Effector memory CD8-positive, alpha-beta T cell (primary cell): ENCODE data around the gene NCOA6.

Source experiments
- ATAC-seq: fragments of 150-1000 bp; cut with Tn5 transposase; replicated peaks from 2 replicates; pipeline ENCODE4 v1.10.0; 2021; ENCODE audit warnings: mild to moderate bottlenecking, moderate library complexity
- DNase-seq, 3 experiments: peaks; one replicate each; pipeline ENCODE4 v3.0.0; 2021
- H3K27ac Mint-ChIP-seq, 2 donors: one replicate each; pipeline ENCODE4 v1.8.0; 2022; ENCODE audit warnings: mild to moderate bottlenecking in 2 of 2, mixed read lengths in 2 of 2, moderate library complexity in 2 of 2
- H3K27me3 Mint-ChIP-seq, 2 donors: one replicate each; pipeline ENCODE4 v1.8.0; 2022; ENCODE audit warnings: mixed read lengths in 2 of 2
- H3K36me3 Mint-ChIP-seq: one replicate; pipeline ENCODE4 v1.8.0; 2022; ENCODE audit warnings: mild to moderate bottlenecking, moderate library complexity, mixed read lengths; ENCODE audit not compliant: insufficient read depth
- H3K4me1 Mint-ChIP-seq, 2 donors: one replicate each; pipeline ENCODE4 v1.8.0; 2022; ENCODE audit warnings: low read depth in 2 of 2, mixed read lengths in 2 of 2
- H3K4me3 Mint-ChIP-seq, 2 donors: one replicate each; pipeline ENCODE4 v1.8.0; 2022; ENCODE audit warnings: mild to moderate bottlenecking in 2 of 2, mixed read lengths in 2 of 2, moderate library complexity in 2 of 2
- H3K9me3 Mint-ChIP-seq, 2 donors: one replicate each; pipeline ENCODE4 v1.8.0; 2022; ENCODE audit warnings: mixed read lengths in 2 of 2

NCOA6 gene

GRCh38 chr20:34708621-34709043, 116.8 kb downstream of the NCOA6 start:
- no peaks in the 10 kb centered on the region for H3K9me3 Mint-ChIP-seq
- DNase-seq (peak; percentile 35 to 48 (median 38)), ATAC-seq (no peak)
- peaks cover 20 to 21% of the 10 kb centered on the region in 2 donors for H3K4me1 Mint-ChIP-seq
- peaks cover 96% of the 10 kb centered on the region for H3K36me3 Mint-ChIP-seq
- peak overlapping the region; percentile 51 to 88 for H3K27ac Mint-ChIP-seq
- H3K4me3 Mint-ChIP-seq = peak overlapping the region; percentile 74 to 86
- H3K27me3 Mint-ChIP-seq = no peaks in the 10 kb centered on the region

- Mint-ChIP-seq H3K27me3 (no peaks in the 10 kb centered on the region), H3K9me3 (no peaks in the 10 kb centered on the region), H3K4me1 (peaks cover 27 to 29% of the 10 kb centered on the region in 2 donors), H3K36me3 (peaks cover 94% of the 10 kb centered on the region), H3K27ac (peak overlapping the region in 1 of 2 donors; percentile 100), H3K4me3 (no peak overlapping the region)
- ATAC-seq = no peak
- no peak for DNase-seq
These were observed 118.3 kb downstream of the NCOA6 start for GRCh38 chr20:34706912-34707784.

- H3K9me3 Mint-ChIP-seq = no peaks in the 10 kb centered on the region
- no peak for ATAC-seq
- H3K27ac Mint-ChIP-seq = peak overlapping the region; percentile 96 to 100
- H3K4me3 Mint-ChIP-seq = peak overlapping the region in 1 of 2 donors; percentile 99
- peaks cover 87% of the 10 kb centered on the region for H3K36me3 Mint-ChIP-seq
- H3K4me1 Mint-ChIP-seq = peaks cover 29 to 31% of the 10 kb centered on the region in 2 donors
- H3K27me3 Mint-ChIP-seq = no peaks in the 10 kb centered on the region
- DNase-seq = no peak
These were observed 119.1 kb downstream of the NCOA6 start for GRCh38 chr20:34706302-34706875.

DNA sequence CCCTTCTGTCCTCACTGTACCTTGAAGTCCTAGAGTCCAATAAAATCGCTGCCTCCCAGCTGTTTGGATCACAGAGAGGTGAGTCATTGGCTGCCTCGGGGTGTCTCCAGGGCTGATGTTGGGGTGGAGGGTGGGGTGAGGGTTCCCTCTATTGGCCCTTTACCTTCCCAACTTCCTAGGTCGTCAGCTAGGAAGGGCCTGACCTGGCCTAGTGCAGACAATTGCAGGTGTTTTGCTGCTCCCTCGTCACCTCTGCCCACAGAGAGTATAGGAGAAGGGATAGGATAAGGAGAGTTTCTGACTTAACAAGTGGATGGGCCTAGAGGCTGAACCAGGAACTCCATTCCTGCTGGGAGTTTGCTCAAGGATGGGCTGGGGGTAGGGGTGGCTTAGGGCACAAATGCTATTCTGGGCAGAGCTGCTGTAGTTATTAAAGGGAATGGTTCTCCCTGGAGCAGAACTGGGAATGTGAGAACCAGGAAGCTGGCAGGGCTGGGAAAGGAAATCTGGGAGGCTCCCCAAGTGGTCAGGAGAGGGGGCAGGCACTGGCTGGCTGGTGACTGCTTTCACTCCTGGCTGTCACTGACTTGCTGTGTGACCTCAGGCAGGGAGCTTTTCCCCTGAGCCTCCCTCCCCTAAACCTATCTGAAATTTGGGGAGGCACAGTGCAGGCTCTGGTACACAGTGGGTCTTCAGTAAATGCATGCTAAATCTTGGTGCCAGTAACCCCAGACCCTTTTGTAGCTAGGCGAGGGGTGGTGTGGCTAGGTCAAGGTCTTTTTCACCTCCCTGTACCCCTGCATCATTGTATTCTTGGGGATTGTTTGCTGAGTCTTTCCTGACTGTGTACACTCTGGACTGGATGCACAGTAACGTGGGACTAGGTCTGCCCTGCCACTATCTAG, 119.8 kb downstream of the NCOA6 start:
- Mint-ChIP-seq H3K27ac (peak overlapping the region; percentile 96 to 100), H3K4me1 (peaks cover 27 to 30% of the 10 kb centered on the region in 2 donors), H3K9me3 (no peaks in the 10 kb centered on the region), H3K4me3 (peak overlapping the region in 1 of 2 donors; percentile 99), H3K27me3 (no peaks in the 10 kb centered on the region), H3K36me3 (peaks cover 83% of the 10 kb centered on the region)
- DNase-seq (no peak), ATAC-seq (no peak)

DNA sequence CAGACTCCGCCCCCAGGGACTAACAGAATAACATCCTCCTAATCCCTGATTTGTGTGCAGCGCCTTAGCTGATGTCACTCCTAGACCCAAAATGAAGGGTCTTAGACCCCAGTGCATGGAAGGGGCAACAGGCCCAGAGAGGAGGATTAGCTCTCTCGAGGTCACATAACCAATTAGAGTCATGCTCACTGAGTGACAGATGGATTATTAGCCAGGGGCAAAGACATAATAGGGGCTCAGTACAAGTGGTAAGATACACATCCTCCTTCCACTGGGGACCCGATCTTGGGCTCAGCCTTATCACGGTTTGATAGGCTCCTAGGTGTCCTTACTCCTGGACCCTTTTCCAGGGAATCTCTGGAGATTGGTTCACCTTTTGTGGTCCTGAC, 120.4 kb downstream of the NCOA6 start:
- Mint-ChIP-seq H3K4me3 (peak overlapping the region; percentile 88 to 99), H3K9me3 (no peaks in the 10 kb centered on the region), H3K27me3 (no peaks in the 10 kb centered on the region), H3K27ac (peak overlapping the region; percentile 96 to 100), H3K4me1 (peaks cover 22 to 24% of the 10 kb centered on the region in 2 donors), H3K36me3 (peaks cover 76% of the 10 kb centered on the region)
- DNase-seq (no peak), ATAC-seq (no peak)

DNA sequence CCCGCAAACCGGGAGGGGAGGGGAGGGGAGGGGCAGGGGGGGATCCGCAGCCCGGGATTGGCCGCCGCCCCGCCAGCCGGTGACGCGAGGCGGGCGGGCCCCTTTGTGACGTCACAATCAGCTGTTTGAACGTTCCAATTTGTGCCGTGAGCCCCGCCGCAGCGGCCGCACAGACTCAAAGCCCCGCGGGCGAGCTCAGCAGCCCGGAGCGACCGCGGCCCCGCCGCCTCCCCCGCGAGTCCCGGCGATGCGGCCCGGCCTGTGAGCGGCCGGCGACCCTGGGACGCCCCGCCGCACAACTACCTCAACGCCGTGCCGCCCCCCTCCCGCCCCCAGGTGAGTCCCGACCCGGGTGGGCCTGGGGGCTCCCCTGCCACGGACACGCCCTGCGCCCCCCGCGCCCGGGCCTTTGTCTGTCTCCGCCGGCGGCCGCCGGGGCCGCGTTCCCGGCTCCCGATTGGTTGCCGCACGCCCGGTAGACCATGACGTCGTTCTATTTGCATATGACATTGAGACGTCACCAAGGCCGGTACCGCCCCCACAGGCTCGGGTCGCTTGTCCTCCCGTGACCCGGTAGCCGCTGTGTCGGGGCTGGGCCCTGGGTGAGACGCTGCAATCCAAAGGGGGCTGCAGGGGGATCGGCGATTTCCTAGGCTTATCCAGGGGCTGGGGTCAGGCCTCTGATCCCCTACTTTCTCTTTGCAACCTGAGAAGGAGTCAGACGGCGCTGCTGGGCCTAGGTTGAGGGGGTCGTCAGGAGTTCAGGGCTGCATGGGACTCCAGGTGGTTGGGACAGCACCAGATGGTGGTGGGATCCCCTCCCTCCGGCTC, 121.1 kb downstream of the NCOA6 start, which contains the start of gene TP53INP2:
Gene TP53INP2 (plus strand): TSS at position 168 of the 831 bp plus-strand sequence. CDS start 4,396 bp downstream, outside the sequence.
- H3K27ac Mint-ChIP-seq = peak within 1 kb of the TSS; percentile 96 to 100
- H3K4me1 Mint-ChIP-seq = peaks cover 22 to 24% of the 10 kb centered on the region in 2 donors
- no peaks in the 10 kb centered on the region for H3K9me3 Mint-ChIP-seq
- peak; percentile 64 for ATAC-seq
- H3K4me3 Mint-ChIP-seq = peak within 1 kb of the TSS; percentile 88 to 99
- H3K27me3 Mint-ChIP-seq = no peaks in the 10 kb centered on the region
- peak; percentile 89 to 91 (median 90) for DNase-seq
- H3K36me3 Mint-ChIP-seq = peaks cover 71% of the 10 kb centered on the region

GRCh38 chr20:34703424-34704176, 121.9 kb downstream of the NCOA6 start:
- peaks cover 63% of the 10 kb centered on the region for H3K36me3 Mint-ChIP-seq
- H3K27me3 Mint-ChIP-seq = no peaks in the 10 kb centered on the region
- peaks cover 21% of the 10 kb centered on the region in 2 donors for H3K4me1 Mint-ChIP-seq
- no peak for ATAC-seq
- peak overlapping the region; percentile 96 to 100 for H3K27ac Mint-ChIP-seq
- H3K9me3 Mint-ChIP-seq = no peaks in the 10 kb centered on the region
- DNase-seq = peak in 2 of 3 experiments; percentile 23 to 43
- H3K4me3 Mint-ChIP-seq = peak overlapping the region; percentile 88 to 99

- peak overlapping the region; percentile 96 to 100 for H3K27ac Mint-ChIP-seq
- peak overlapping the region; percentile 88 to 99 for H3K4me3 Mint-ChIP-seq
- no peaks in the 10 kb centered on the region for H3K27me3 Mint-ChIP-seq
- peaks cover 15 to 18% of the 10 kb centered on the region in 2 donors for H3K4me1 Mint-ChIP-seq
- no peak for ATAC-seq
- H3K9me3 Mint-ChIP-seq = no peaks in the 10 kb centered on the region
- no peak for DNase-seq
- H3K36me3 Mint-ChIP-seq = peaks cover 57% of the 10 kb centered on the region
These were observed 122.4 kb downstream of the NCOA6 start for GRCh38 chr20:34703061-34703423.

- Mint-ChIP-seq H3K4me3 (no peak overlapping the region), H3K27me3 (no peaks in the 10 kb centered on the region)
These were observed 123.9 kb downstream of the NCOA6 start for GRCh38 chr20:34701405-34702085.

GRCh38 chr20:34693414-34693813, 132.0 kb downstream of the NCOA6 start:
- ATAC-seq = no peak

More at GRCh38 chr20:34701405-34702085, 123.9 kb downstream of the NCOA6 start:
- Mint-ChIP-seq H3K4me1 (peaks cover 15 to 18% of the 10 kb centered on the region in 2 donors), H3K36me3 (peaks cover 49% of the 10 kb centered on the region), H3K9me3 (no peaks in the 10 kb centered on the region), H3K27ac (no peak overlapping the region)
- ATAC-seq (no peak), DNase-seq (no peak)

DNA sequence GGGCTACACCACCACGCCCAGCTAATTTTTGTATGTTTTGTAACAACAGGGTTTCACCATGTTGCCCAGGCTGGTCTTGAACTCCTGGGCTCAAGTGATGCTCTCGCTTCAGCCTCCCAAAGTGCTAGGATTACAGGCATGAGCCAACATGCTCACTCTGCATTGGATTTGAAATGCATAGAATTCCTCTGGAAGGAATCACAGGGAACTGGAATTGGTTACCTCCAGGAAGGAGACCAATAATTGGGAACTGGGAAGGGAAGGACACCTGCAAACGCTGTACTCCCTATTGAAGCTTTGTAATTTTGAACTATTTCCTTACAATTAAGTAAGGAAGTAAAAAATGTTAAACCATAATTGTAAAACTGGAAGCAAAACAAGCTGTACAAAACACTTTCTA, 133.6 kb downstream of the NCOA6 start:
- DNase-seq = no peak

More at GRCh38 chr20:34693414-34693813, 132.0 kb downstream of the NCOA6 start:
- no peak overlapping the region for H3K27ac Mint-ChIP-seq
- DNase-seq = no peak
- no peak overlapping the region for H3K4me3 Mint-ChIP-seq
- no peaks in the 10 kb centered on the region for H3K4me1 Mint-ChIP-seq
- no peaks in the 10 kb centered on the region for H3K9me3 Mint-ChIP-seq
- peaks cover 4 to 6% of the 10 kb centered on the region in 2 donors for H3K27me3 Mint-ChIP-seq
- H3K36me3 Mint-ChIP-seq = peaks cover 8% of the 10 kb centered on the region

More for the DNA sequence above, 133.6 kb downstream of the NCOA6 start:
- peaks cover 3% of the 10 kb centered on the region for H3K36me3 Mint-ChIP-seq
- no peak overlapping the region for H3K27ac Mint-ChIP-seq
- H3K9me3 Mint-ChIP-seq = no peaks in the 10 kb centered on the region
- H3K4me3 Mint-ChIP-seq = no peak overlapping the region
- no peak for ATAC-seq
- peaks cover 4 to 6% of the 10 kb centered on the region in 2 donors for H3K27me3 Mint-ChIP-seq
- H3K4me1 Mint-ChIP-seq = no peaks in the 10 kb centered on the region
